WTC11 (cell line): ENCODE results near the gene TLCD3B. TPM values are rescaled to one million over a fixed set of nuclear protein-coding genes. Genes with fewer than 3 reads are reported as not detected.
"Not testable (repeated sequence)": the region's sequence is repeated elsewhere in the genome, so short reads cannot be mapped to it uniquely, and the experiment has no call there.

Experiments
- ATAC-seq: fragments of 200-7000 bp; cut with Tn5 transposase; 2 replicates; pipeline ENCODE4 v1.10.0; 2021; ENCODE audit warnings: mild to moderate bottlenecking, moderate library complexity
- CTCF ChIA-PET: fragments of 300-600 bp; sonication (Branson Sonifier 250); formaldehyde crosslinking; loops from one replicate; lab custom pipeline; 2021; ENCODE audit warnings: antibody characterized with exemption; lab: Charles Lee
- POLR2A ChIA-PET: fragments of 350-600 bp; sonication (Branson Sonifier 250); formaldehyde crosslinking; loops from one replicate; lab custom pipeline; 2021; ENCODE audit warnings: antibody characterized with exemption; lab: Charles Lee
- DNase-seq: peaks from one replicate; pipeline ENCODE4 v3.0.0; 2021; ENCODE audit warnings: low spot score
- H3K27ac Mint-ChIP-seq: 2 replicates; pipeline ENCODE4 v1.8.0; 2021; ENCODE audit warnings: mixed read lengths
- H3K27me3 Mint-ChIP-seq: 2 replicates; pipeline ENCODE4 v1.8.0; 2021; ENCODE audit warnings: low read depth, mild to moderate bottlenecking, moderate library complexity, mixed read lengths
- H3K36me3 Mint-ChIP-seq: 2 replicates; pipeline ENCODE4 v1.8.0; 2021; ENCODE audit warnings: mixed read lengths
- H3K4me1 Mint-ChIP-seq: 2 replicates; pipeline ENCODE4 v1.8.0; 2022; ENCODE audit warnings: mixed read lengths
- H3K4me3 Mint-ChIP-seq: 2 replicates; pipeline ENCODE4 v1.8.0; 2021; ENCODE audit warnings: mild to moderate bottlenecking, moderate library complexity, mixed read lengths
- H3K9me3 Mint-ChIP-seq: 2 replicates; pipeline ENCODE4 v1.8.0; 2021; ENCODE audit warnings: mixed read lengths
- E2F4 ChIP-seq: sonication (generic); formaldehyde crosslinking; IDR thresholded peaks from 2 replicates; pipeline ENCODE4 v1.8.1; 2022; ENCODE audit warnings: low read depth, mild to moderate bottlenecking, moderate library complexity, missing genetic modification reagents, borderline replicate concordance
- ERG ChIP-seq: fragments of 250-450 bp; sonication (Bioruptor Pico); IDR thresholded peaks from 2 replicates; pipeline ENCODE4 v1.8.0; 2021; ENCODE audit warnings: mild to moderate bottlenecking
- ESRRA ChIP-seq: sonication (generic); formaldehyde crosslinking; IDR thresholded peaks from 2 replicates; pipeline ENCODE4 v1.8.1; 2022; ENCODE audit warnings: mild to moderate bottlenecking, missing genetic modification reagents, borderline replicate concordance
- GABPB1 ChIP-seq: sonication (generic); formaldehyde crosslinking; IDR thresholded peaks from 2 replicates; pipeline ENCODE4 v1.8.1; 2023; ENCODE audit warnings: mild to moderate bottlenecking, missing genetic modification reagents
- GRHL2 ChIP-seq: fragments of 250-450 bp; sonication (Bioruptor Pico); IDR thresholded peaks from 2 replicates; pipeline ENCODE4 v1.8.0; 2022; ENCODE audit warnings: mild to moderate bottlenecking, moderate library complexity; ENCODE audit not compliant: insufficient replicate concordance, severe bottlenecking
- SOX15 ChIP-seq: fragments of 250-450 bp; sonication (Bioruptor Pico); IDR thresholded peaks from 2 replicates; pipeline ENCODE4 v1.9.0; 2021; ENCODE audit warnings: mild to moderate bottlenecking
- ZBTB21 ChIP-seq: sonication (generic); formaldehyde crosslinking; IDR thresholded peaks from 2 replicates; pipeline ENCODE4 v1.8.1; 2023; ENCODE audit warnings: mild to moderate bottlenecking, missing genetic modification reagents, borderline replicate concordance
- ZNF121 ChIP-seq: sonication (generic); formaldehyde crosslinking; IDR thresholded peaks from 2 replicates; pipeline ENCODE4 v1.8.0; 2023; ENCODE audit warnings: missing genetic modification reagents
- ZNF396 ChIP-seq: fragments of 250-450 bp; sonication (Bioruptor Pico); IDR thresholded peaks from 2 replicates; pipeline ENCODE4 v1.8.0; 2021; ENCODE audit warnings: mild to moderate bottlenecking, moderate library complexity, borderline replicate concordance
- ZNF416 ChIP-seq: fragments of 250-450 bp; sonication (Bioruptor Pico); IDR thresholded peaks from 2 replicates; pipeline ENCODE4 v1.9.0; 2021; ENCODE audit warnings: mild to moderate bottlenecking, inconsistent platforms
- ZNF671 ChIP-seq: fragments of 250-450 bp; sonication (Bioruptor Pico); IDR thresholded peaks from 2 replicates; pipeline ENCODE4 v1.8.0; 2021; ENCODE audit warnings: mild to moderate bottlenecking
- total RNA-seq: library from RNA; stranded (reverse); gene quantifications from 3 replicates; pipeline ENCODE4 v1.2.3, GENCODE V29; 2021
- TF ChIP-seq, protein P1 (sequence below): fragments of 250-450 bp; sonication (Bioruptor Pico); IDR thresholded peaks from 2 replicates; pipeline ENCODE4 v1.9.0; 2021; ENCODE audit warnings: moderate library complexity, mild to moderate bottlenecking, inconsistent platforms, borderline replicate concordance
- TF ChIP-seq, protein P2 (sequence below): fragments of 250-450 bp; sonication (Bioruptor Pico); IDR thresholded peaks from 2 replicates; pipeline ENCODE4 v1.9.0; 2021; ENCODE audit warnings: mild to moderate bottlenecking
- TF ChIP-seq, protein P3 (sequence below): sonication (generic); formaldehyde crosslinking; IDR thresholded peaks from 2 replicates; pipeline ENCODE4 v1.8.0; 2022; ENCODE audit warnings: mild to moderate bottlenecking, missing genetic modification reagents
- TF ChIP-seq, protein P4 (sequence below): sonication (generic); formaldehyde crosslinking; IDR thresholded peaks from 2 replicates; pipeline ENCODE4 v1.8.0; 2022; ENCODE audit warnings: missing genetic modification reagents

Gene TLCD3B
- total RNA-seq, 1 experiment from 2014 or later: 28.1 TPM

GRCh38 chr16:30018731-30019158 lies 12.3 kb downstream of the TLCD3B start:
- Mint-ChIP-seq H3K4me1 (peaks cover 3% of the 10 kb centered on the region; the same call in 1 of the 2 replicates), H3K27ac (no peak overlapping the region)
- no peak for ATAC-seq
- DNase-seq: no peak
- TF ChIP-seq ZNF396 (CRISPR knock-in tag) (no peak), SOX15 (CRISPR knock-in tag) (no peak), ERG (CRISPR knock-in tag) (no peak), ZBTB21 (no peak), ESRRA (CRISPR knock-in tag) (no peak), ZNF416 (CRISPR knock-in tag) (no peak), ZNF121 (CRISPR knock-in tag) (no peak)
- TF ChIP-seq, protein P1, sequence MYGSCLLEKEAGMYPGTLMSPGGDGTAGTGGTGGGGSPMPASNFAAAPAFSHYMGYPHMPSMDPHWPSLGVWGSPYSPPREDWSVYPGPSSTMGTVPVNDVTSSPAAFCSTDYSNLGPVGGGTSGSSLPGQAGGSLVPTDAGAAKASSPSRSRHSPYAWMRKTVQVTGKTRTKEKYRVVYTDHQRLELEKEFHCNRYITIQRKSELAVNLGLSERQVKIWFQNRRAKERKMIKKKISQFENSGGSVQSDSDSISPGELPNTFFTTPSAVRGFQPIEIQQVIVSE (CRISPR knock-in tag): no peak
- TF ChIP-seq, protein P2, sequence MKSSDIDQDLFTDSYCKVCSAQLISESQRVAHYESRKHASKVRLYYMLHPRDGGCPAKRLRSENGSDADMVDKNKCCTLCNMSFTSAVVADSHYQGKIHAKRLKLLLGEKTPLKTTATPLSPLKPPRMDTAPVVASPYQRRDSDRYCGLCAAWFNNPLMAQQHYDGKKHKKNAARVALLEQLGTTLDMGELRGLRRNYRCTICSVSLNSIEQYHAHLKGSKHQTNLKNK (CRISPR knock-in tag): no peak
- TF ChIP-seq, protein P3, sequence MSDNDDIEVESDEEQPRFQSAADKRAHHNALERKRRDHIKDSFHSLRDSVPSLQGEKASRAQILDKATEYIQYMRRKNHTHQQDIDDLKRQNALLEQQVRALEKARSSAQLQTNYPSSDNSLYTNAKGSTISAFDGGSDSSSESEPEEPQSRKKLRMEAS: no peak
- TF ChIP-seq, all 79 proteins: peak for 0
- CTCF ChIA-PET: interaction anchor here (1.0 to 4.3 kb wide), 2 partner anchors 13 to 318 kb away, joined by 4 to 13 read pairs; no protein-coding TSS in a partner anchor
- POLR2A ChIA-PET: interaction anchor here (0.6 kb wide), 1 partner anchor 1063 kb away, joined by 3 read pairs; no protein-coding TSS in a partner anchor
- Mint-ChIP-seq H3K9me3 (peaks cover 4% of the 10 kb centered on the region; the same call in 1 of the 2 replicates), H3K36me3 (peaks cover 4% of the 10 kb centered on the region; the same call in 1 of the 2 replicates), H3K4me3 (no peak overlapping the region), H3K27me3 (no peaks in the 10 kb centered on the region)

DNA sequence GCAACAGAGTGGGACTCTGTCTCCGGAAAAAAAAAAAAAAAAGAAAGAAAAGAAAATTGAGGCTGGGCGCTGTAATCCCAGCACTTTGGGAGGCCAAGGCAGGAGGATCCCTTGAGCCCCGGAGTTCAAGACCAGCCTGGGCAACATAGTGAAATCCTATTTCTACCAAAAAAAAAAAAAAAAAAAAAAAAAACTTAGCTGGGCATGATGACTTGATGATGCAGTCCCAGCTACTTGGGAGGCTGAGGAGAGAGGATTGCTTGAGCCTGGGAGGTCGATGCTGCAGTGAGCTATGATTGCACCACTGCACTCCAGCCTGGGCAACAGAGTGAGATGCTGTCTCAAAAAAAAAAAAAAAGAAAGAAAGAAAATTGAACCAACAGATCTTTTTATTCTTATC lies 13.1 kb downstream of the TLCD3B start:
- not testable (repeated sequence) for ATAC-seq, H3K9me3 Mint-ChIP-seq, H3K4me1 Mint-ChIP-seq, H3K27ac Mint-ChIP-seq, H3K36me3 Mint-ChIP-seq, H3K4me3 Mint-ChIP-seq, DNase-seq, H3K27me3 Mint-ChIP-seq
- CTCF ChIA-PET: interaction anchor here (0.6 to 4.3 kb wide), 4 partner anchors 10 to 78 kb away, joined by 3 to 13 read pairs (median 3); partner anchors contain the start of gene YPEL3
- POLR2A ChIA-PET: interaction anchor here (0.6 to 1.2 kb wide), 2 partner anchors 9 to 1063 kb away, joined by 3 to 5 read pairs; no protein-coding TSS in a partner anchor

GRCh38 chr16:30017277-30017656 lies 13.8 kb downstream of the TLCD3B start:
- Mint-ChIP-seq H3K36me3 (peaks cover 4% of the 10 kb centered on the region; the same call in 1 of the 2 replicates), H3K4me1 (peaks cover 4% of the 10 kb centered on the region), H3K9me3 (peaks cover 4% of the 10 kb centered on the region; the same call in 1 of the 2 replicates), H3K4me3 (no peak overlapping the region), H3K27me3 (peaks cover 7% of the 10 kb centered on the region), H3K27ac (no peak overlapping the region)
- ATAC-seq (no peak), DNase-seq (no peak)
- CTCF ChIA-PET: interaction anchor here (1.2 to 4.3 kb wide), 2 partner anchors 11 to 15 kb away, joined by 3 to 13 read pairs; no protein-coding TSS in a partner anchor
- POLR2A ChIA-PET: interaction anchor here (1.0 to 1.2 kb wide), 2 partner anchors 9 to 15 kb away, joined by 5 read pairs; no protein-coding TSS in a partner anchor
- TF ChIP-seq E2F4: no peak
- TF ChIP-seq ZBTB21: no peak
- TF ChIP-seq, all 79 proteins: peak for 0

- CTCF ChIA-PET: interaction anchor here (4.3 kb wide), 1 partner anchor 15 kb away, joined by 13 read pairs; no protein-coding TSS in a partner anchor
- H3K27ac Mint-ChIP-seq: peak overlapping the region; percentile 60; the same call in 1 of the 2 replicates
- H3K4me3 Mint-ChIP-seq: no peak overlapping the region
- POLR2A ChIA-PET: interaction anchor here (1.0 to 1.2 kb wide), 2 partner anchors 8 to 15 kb away, joined by 5 read pairs; no protein-coding TSS in a partner anchor
- H3K36me3 Mint-ChIP-seq: peaks cover 4% of the 10 kb centered on the region; the same call in 1 of the 2 replicates
- DNase-seq (no peak), ATAC-seq (no peak)
- H3K4me1 Mint-ChIP-seq: peaks cover 9% of the 10 kb centered on the region
- H3K27me3 Mint-ChIP-seq: peaks cover 12% of the 10 kb centered on the region
- peaks cover 4% of the 10 kb centered on the region; the same call in 1 of the 2 replicates for H3K9me3 Mint-ChIP-seq
- TF ChIP-seq GABPB1 (CRISPR knock-in tag) (0 out of 2 replicates have a peak, but pooled peaks have one; percentile 43), GRHL2 (CRISPR knock-in tag) (no peak), ERG (CRISPR knock-in tag) (no peak), ZNF671 (CRISPR knock-in tag) (no peak)
- TF ChIP-seq, protein P4, sequence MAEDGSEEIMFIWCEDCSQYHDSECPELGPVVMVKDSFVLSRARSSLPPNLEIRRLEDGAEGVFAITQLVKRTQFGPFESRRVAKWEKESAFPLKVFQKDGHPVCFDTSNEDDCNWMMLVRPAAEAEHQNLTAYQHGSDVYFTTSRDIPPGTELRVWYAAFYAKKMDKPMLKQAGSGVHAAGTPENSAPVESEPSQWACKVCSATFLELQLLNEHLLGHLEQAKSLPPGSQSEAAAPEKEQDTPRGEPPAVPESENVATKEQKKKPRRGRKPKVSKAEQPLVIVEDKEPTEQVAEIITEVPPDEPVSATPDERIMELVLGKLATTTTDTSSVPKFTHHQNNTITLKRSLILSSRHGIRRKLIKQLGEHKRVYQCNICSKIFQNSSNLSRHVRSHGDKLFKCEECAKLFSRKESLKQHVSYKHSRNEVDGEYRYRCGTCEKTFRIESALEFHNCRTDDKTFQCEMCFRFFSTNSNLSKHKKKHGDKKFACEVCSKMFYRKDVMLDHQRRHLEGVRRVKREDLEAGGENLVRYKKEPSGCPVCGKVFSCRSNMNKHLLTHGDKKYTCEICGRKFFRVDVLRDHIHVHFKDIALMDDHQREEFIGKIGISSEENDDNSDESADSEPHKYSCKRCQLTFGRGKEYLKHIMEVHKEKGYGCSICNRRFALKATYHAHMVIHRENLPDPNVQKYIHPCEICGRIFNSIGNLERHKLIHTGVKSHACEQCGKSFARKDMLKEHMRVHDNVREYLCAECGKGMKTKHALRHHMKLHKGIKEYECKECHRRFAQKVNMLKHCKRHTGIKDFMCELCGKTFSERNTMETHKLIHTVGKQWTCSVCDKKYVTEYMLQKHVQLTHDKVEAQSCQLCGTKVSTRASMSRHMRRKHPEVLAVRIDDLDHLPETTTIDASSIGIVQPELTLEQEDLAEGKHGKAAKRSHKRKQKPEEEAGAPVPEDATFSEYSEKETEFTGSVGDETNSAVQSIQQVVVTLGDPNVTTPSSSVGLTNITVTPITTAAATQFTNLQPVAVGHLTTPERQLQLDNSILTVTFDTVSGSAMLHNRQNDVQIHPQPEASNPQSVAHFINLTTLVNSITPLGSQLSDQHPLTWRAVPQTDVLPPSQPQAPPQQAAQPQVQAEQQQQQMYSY (CRISPR knock-in tag): no peak
Measured at GRCh38 chr16:30016555-30017276, 14.4 kb downstream of the TLCD3B start.
